COLO829 (cell line): ENCODE measurements around the gene STXBP6.
"Not testable (repeated sequence)": the region's sequence is repeated elsewhere in the genome, so short reads cannot be mapped to it uniquely, and the experiment has no call there.

Source experiments
- DNase-seq: peaks from one replicate; pipeline ENCODE4 v3.0.0; 2012; ENCODE audit warnings: low spot score

STXBP6 gene

GRCh38 chr14:24858052-24858451, 191.9 kb downstream of the STXBP6 start:
- DNase-seq: no peak

DNA sequence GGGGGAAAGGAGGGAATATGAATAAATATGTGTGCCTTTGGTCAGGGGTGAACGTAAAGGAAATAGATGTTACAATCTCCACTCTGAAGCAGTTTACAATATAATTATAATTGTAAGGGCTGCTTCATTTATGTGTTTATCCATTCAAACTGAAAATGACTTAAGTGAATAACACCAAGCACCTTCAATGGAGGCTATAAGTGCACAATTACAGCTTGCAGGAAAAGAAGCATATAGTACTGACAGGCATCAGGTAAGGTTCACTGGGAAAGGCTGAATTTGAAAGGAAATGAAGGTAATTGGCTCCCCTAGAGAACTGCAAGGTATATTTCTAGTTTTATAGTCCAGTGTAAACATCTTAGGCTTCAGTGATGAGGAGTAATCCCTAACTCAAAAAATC, 192.7 kb downstream of the STXBP6 start:
- DNase-seq: no peak

DNA sequence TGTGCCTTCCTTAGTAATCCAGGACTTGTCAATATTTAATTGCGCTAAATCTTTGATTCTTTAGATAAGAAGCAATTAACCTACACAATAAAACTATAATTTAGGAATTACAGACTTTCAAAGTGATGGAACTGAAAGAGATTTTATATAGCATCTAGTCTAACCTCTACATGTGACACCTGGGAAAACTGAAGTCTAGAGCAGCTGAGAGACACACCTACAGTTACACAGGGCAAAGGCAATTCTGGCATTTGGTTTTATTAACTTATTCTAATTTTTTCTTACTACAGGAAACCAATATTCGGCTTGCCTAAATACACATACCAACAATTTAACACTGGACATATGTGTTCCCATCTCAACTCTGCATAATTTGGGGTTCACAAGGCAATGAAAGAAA, 196.5 kb downstream of the STXBP6 start:
- no peak for DNase-seq

GRCh38 chr14:24852312-24853060, 197.5 kb downstream of the STXBP6 start:
- no peak for DNase-seq

- DNase-seq: no peak
Observed at GRCh38 chr14:24851837-24852236, 198.1 kb downstream of the STXBP6 start.

DNA sequence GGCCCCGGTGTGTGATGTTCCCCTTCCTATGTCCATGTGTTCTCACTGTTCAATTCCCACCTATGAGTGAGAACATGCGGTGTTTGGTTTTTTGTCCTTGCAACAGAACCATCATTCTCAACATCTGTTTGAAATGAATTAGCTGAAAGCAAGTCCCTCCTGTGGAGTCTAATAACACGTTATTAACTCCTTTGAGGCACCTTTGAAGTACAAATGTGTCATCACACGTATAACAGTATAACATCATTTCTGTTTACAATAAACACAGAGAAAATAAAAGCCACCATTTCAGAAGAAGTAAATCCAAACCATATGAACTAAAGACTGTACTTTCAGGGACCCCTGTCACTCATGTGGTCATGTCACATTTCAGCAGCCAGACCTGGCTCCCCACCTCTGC, 198.5 kb downstream of the STXBP6 start:
- no peak for DNase-seq

DNA sequence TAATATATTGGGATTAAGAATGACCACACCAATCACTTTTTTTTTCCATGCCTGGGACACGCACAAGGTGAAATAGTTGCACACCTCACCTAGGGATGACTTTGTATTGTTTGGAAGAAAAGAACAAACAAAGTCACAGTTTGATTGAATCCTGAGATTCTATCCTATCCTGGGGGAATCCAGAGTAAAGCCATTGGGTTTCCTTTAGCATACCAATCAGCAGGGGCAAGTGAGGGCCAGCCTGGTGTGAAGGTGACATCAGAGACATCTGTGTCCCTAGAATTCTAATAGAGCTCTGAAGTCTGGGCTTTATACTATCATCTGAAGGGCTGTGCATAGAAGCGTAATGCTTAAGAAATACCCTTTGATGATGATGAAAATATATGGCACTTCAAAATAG, 199.9 kb downstream of the STXBP6 start:
- DNase-seq: no peak

GRCh38 chr14:24849471-24849870, 200.5 kb downstream of the STXBP6 start:
- no peak for DNase-seq

GRCh38 chr14:24848102-24848790, 201.7 kb downstream of the STXBP6 start:
- no peak for DNase-seq

GRCh38 chr14:24847568-24848095, 202.3 kb downstream of the STXBP6 start:
- no peak for DNase-seq

- no peak for DNase-seq
Observed at GRCh38 chr14:24846261-24846660, 203.7 kb downstream of the STXBP6 start.

DNA sequence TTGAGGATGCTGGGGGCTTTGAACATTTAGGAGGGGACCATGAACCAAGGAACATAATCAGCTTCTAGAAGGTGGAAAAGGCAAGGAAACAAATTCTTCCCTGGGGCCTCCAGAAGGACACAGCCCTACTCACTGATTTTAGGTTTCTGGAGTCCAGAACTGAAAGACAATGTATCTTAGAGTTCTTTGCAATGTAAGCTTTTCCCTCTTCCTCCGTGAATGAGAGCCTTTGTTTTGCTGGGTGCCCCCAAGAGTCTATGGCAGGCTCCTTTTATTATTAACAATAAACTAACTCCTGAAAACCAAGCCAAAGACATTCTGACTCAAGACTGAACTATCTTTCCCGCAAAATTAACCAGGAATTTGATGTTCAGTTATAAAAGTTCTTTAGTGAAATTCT, 204.1 kb downstream of the STXBP6 start:
- peak; percentile 30 for DNase-seq

- no peak for DNase-seq
Observed at GRCh38 chr14:24844011-24844410, 205.9 kb downstream of the STXBP6 start.

DNA sequence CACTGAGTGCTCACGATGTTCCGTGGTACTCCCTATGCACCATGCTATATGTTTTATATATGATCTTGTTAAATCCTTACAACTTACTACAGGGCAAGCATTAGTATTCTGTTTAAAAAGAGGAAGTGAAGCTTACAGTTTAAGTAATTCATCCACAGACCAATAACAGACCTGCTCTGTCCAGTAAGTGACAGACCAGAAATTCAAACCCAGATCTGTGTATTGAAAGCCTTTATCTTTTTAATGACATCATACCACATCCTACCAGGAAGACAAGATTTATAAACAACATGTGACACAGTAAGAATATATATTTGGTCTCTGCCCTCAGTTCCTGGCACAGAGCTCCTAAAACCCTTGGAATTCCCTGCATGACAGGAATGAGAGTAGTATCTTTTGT, 206.5 kb downstream of the STXBP6 start:
- no peak for DNase-seq

DNA sequence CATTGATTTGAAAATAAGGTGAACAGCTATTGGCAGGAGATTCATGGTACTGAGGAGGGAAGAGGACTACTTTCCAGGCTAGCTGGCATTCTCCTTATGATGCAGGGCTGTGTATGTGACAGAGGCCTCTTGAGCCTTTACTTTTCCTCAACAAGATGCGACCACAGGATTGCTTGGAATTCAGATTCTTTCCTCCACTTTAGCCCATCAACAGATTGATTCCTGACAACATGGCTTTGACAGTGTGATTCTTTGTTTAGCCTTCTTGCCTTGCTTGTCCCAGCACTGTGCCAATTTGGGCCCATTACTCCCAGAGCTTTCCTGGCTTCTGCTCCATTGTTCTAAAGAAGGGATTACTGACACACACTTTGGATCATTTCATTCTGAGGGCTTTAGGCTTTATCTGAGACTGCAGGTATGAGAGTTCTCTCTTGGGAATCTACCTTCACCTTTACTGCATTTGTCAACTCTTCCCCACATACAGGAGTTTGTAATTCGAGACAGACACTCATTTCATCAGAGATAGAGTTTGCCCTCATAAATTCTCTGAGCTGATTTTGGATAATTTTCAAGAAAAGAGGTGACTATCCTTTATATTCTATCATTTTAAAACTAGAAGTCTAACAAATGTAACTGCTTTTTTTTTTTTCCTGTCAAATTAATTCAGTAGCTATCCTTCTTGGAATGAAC, 209.6 kb downstream of the STXBP6 start:
- peak; percentile 12 for DNase-seq

DNA sequence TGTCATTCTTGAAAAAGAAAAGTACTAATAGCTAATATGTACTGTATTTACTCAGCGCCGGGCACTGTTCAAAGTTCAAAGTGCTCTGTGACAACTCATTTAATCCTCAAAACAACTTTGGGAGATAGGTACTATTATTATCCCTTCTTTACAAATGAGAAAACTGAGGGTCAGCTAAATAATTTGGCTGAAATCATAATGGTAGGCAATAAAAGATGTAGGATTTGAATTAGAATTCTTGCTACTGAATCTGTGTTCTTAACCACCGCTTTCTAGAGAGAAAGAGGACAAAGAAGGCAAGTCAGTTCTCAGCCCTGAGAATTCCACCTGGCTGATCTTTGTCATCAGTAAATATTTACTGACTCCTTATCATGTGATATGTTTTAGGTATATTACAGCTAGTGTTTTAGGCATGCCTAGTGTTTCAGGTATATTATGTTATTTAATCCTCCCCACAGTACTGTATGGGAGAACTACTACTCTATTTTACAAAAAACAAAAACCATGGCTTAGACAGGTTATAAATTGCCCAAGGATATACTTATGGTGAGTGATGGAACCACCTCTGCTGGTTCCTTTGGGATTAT, 210.2 kb downstream of the STXBP6 start:
- DNase-seq: no peak

GRCh38 chr14:24838945-24839616, 210.9 kb downstream of the STXBP6 start:
- DNase-seq: no peak

DNA sequence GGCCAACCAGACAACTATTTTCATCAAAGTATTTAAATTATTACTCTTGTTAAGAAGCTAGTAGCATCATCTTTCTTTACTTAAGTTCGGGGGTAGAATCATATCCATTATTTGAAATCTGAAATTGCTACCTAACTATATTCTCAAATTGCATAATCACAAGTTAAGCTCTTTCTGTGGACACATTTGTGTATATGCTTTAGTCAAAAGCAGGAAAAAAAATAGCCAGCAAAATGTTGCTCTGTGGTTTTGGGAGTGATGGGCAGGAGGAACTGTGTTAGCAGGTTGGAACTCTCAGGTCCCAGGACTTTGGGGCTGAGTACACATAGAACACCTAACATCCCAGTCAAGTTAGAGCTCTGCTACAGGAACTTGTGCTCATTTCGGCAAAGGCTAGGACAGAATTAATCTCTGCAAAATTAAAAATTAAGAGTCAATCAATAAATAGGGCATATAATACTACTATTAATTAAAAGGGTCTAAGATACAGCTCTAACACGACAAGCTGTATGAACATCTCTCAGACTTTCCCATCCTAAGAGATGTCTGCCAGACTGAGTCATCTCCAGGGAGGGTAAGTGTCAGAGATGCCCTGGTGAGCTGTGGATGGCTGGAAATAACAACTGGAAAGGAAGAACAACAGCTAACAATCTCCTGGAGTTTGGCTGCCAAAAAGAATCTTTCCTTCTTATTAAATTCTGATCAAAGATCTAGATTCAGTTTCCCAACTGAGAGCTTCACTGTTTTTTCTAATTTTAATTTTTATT, 212.5 kb downstream of the STXBP6 start:
- DNase-seq: no peak

DNA sequence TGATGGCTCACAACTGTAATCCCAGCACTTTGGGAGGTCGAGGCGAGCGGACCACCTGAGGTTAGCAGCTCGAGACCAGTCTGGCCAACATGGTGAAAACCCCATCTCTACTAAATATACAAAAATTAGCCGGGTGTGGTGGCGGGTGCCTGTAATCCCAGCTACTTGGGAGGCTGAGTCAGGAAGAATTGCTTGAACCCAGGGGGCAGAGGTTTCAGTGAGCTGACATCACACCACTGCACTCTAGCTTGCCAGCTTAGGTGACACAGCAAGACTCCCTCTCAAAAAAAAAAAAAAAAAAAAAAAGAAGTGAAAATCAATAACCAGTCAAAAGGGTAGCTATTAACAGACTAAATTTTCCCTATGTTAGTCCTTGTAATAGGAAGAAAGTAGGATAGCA, 213.6 kb downstream of the STXBP6 start:
- DNase-seq: not testable (repeated sequence)

- DNase-seq: no peak
Observed at GRCh38 chr14:24834956-24835355, 215.0 kb downstream of the STXBP6 start.

DNA sequence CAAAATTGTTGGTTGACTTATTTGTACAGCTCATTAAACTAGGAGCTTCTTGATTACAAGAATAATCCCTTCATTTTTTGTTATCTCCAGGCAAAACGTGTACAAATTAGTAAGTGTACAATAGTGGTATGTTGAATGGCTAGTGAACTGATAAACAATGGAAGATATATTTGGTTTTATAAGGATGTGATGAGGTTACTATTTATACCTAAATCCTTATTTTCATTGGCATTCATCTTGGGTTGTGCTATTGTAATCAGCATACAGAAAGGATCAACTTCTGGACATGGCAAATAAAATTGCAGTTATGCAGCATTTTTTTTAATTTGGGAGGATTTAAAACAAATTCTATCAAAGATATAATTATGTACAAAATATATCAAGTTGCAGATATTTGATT, 216.6 kb downstream of the STXBP6 start:
- no peak for DNase-seq
